HepG2 (cell line): Measurements from ENCODE around the gene PFN1. TPM values are rescaled to one million over a fixed set of nuclear protein-coding genes. Genes with fewer than 3 reads are reported as not detected.

ENCODE experiments used
- GZF1 ChIP-seq: sonication (generic); formaldehyde crosslinking; IDR thresholded peaks from 2 replicates; pipeline ENCODE4 v1.5.1; 2020; ENCODE audit warnings: mild to moderate bottlenecking, missing genetic modification reagents
- HMG20A ChIP-seq: IDR thresholded peaks from 2 replicates; pipeline ENCODE4 v1.6.1; 2016; ENCODE audit warnings: borderline replicate concordance
- KLF15 ChIP-seq: sonication (generic); formaldehyde crosslinking; IDR thresholded peaks from 2 replicates; pipeline ENCODE4 v1.8.1; 2023; ENCODE audit warnings: borderline replicate concordance, mild to moderate bottlenecking, inconsistent platforms, missing genetic modification reagents, mixed read lengths
- MLXIP ChIP-seq: sonication (generic); formaldehyde crosslinking; IDR thresholded peaks from 2 replicates; pipeline ENCODE4 v1.9.0; 2021; ENCODE audit warnings: missing genetic modification reagents, borderline replicate concordance
- NONO ChIP-seq, 2 experiments: fragments of 450-650 bp in 1 of 2; sonication (generic) in 1 of 2; formaldehyde crosslinking in 1 of 2; IDR thresholded peaks in 1 of 2; conservative IDR thresholded peaks in 1 of 2; 2 replicates each; pipeline versions ENCODE4 v1.6.1 to v1.8.0; 2017 to 2022; ENCODE audit warnings: mild to moderate bottlenecking in 1 of 2, missing genetic modification reagents in 1 of 2, moderate library complexity in 1 of 2
- SOX6 ChIP-seq, 2 experiments: fragments of 450-650 bp in 1 of 2; sonication (generic) in 1 of 2; formaldehyde crosslinking in 1 of 2; IDR thresholded peaks; 2 replicates each; pipeline versions ENCODE4 v1.4.0 to v1.6.1; 2017 to 2020; ENCODE audit warnings: antibody characterized with exemption in 1 of 2, mild to moderate bottlenecking in 1 of 2, missing genetic modification reagents in 1 of 2
- TBX3 ChIP-seq: fragments of 450-650 bp; IDR thresholded peaks from 2 replicates; pipeline ENCODE4 v1.6.1; 2017; ENCODE audit warnings: antibody characterized with exemption, mild to moderate bottlenecking, inconsistent platforms, borderline replicate concordance
- ZBTB14 ChIP-seq: sonication (generic); formaldehyde crosslinking; IDR thresholded peaks from 2 replicates; pipeline ENCODE4 v1.4.0; 2020; ENCODE audit warnings: missing genetic modification reagents
- ZBTB38 ChIP-seq: sonication (generic); formaldehyde crosslinking; IDR thresholded peaks from 2 replicates; pipeline ENCODE4 v1.5.1; 2020; ENCODE audit warnings: mild to moderate bottlenecking, missing genetic modification reagents
- ZNF296 ChIP-seq: sonication (generic); formaldehyde crosslinking; conservative IDR thresholded peaks from 2 replicates; pipeline ENCODE4 v1.5.0; 2020; ENCODE audit warnings: mild to moderate bottlenecking, missing genetic modification reagents
- ZNF451 ChIP-seq: sonication (generic); formaldehyde crosslinking; IDR thresholded peaks from 2 replicates; pipeline ENCODE4 v1.5.0; 2020; ENCODE audit warnings: mild to moderate bottlenecking, missing genetic modification reagents
- ZNF546 ChIP-seq: sonication (generic); formaldehyde crosslinking; conservative IDR thresholded peaks from 2 replicates; pipeline ENCODE4 v1.8.1; 2023; ENCODE audit warnings: mild to moderate bottlenecking, missing genetic modification reagents
- ZNF766 ChIP-seq: sonication (generic); formaldehyde crosslinking; IDR thresholded peaks from 2 replicates; pipeline ENCODE4 v1.5.0; 2020; ENCODE audit warnings: missing genetic modification reagents, borderline replicate concordance
- ZNF781 ChIP-seq: sonication (generic); formaldehyde crosslinking; IDR thresholded peaks from 2 replicates; pipeline ENCODE4 v1.5.1; 2020; ENCODE audit warnings: borderline replicate concordance, mild to moderate bottlenecking, missing genetic modification reagents; ENCODE audit errors: not compliant biosample characterization
- polyA plus RNA-seq, 8 experiments: library from polyadenylated mRNA; depleted of rRNA in 3 of 8; stranded (reverse) in 7 of 8; unstranded in 1 of 8; fragments of >200 nt; fragmentation: Illumina TruSeq in 4 of 8; extraction: Trizol in 4 of 8; gene quantifications; 2 replicates each; pipeline versions ENCODE4 v1.2.1 to v1.2.3, GENCODE V29; 2011 to 2016; ENCODE audit warnings: low read depth in 4 of 8, missing spikeins in 1 of 8, mixed read lengths in 1 of 8; ENCODE audit not compliant: insufficient read depth in 1 of 8
- total RNA-seq, 5 experiments: library from RNA; depleted of rRNA; stranded (reverse); fragments of >200 nt; fragmentation: Illumina TruSeq; extraction: Trizol; gene quantifications; 2 replicates each; pipeline ENCODE4 v1.2.3, GENCODE V29; 2016; ENCODE audit warnings: low read depth in 1 of 5
- TF ChIP-seq, protein P1 (sequence below): sonication (generic); formaldehyde crosslinking; IDR thresholded peaks from 2 replicates; pipeline ENCODE4 v1.8.1; 2023; ENCODE audit warnings: mild to moderate bottlenecking, inconsistent platforms, moderate library complexity, missing genetic modification reagents, borderline replicate concordance
- TF ChIP-seq, protein P2 (sequence below): sonication (generic); formaldehyde crosslinking; IDR thresholded peaks from 2 replicates; pipeline ENCODE4 v1.5.0; 2020; ENCODE audit warnings: missing genetic modification reagents
- TF ChIP-seq, protein P3 (sequence below): sonication (generic); formaldehyde crosslinking; IDR thresholded peaks from 2 replicates; pipeline ENCODE4 v1.4.0; 2020; ENCODE audit warnings: missing genetic modification reagents

PFN1 gene
- total and polyA plus RNA-seq, 2 of the 13 experiments (the other 11 are each of a cell fraction or from before 2014, with no cell fraction given) = 494 to 613 TPM

GRCh38 chr17:4934173-4934979 lies 14.0 kb downstream of the PFN1 start (continued):
- TF ChIP-seq, protein P1, sequence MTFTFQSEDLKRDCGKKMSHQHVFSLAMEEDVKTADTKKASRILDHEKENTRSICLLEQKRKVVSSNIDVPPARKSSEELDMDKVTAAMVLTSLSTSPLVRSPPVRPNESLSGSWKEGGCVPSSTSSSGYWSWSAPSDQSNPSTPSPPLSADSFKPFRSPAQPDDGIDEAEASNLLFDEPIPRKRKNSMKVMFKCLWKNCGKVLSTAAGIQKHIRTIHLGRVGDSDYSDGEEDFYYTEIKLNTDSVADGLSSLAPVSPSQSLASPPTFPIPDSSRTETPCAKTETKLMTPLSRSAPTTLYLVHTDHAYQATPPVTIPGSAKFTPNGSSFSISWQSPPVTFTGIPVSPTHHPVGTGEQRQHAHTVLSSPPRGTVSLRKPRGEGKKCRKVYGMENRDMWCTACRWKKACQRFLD (CRISPR knock-in tag) = no peak
- TF ChIP-seq GZF1 (CRISPR knock-in tag) (no peak), NONO (IDR thresholded peaks at IDR 0.05) (no peak), NONO (CRISPR knock-in tag; conservative IDR thresholded peaks at IDR 0.05) (peak; percentile 36; the same call in 1 of the 2 replicates), ZNF766 (no peak), ZNF451 (CRISPR knock-in tag) (0 out of 2 replicates have a peak, but pooled peaks have one; percentile 54), KLF15 (CRISPR knock-in tag) (no peak), SOX6 (IDR thresholded peaks at IDR 0.05) (no peak), SOX6 (CRISPR knock-in tag; IDR thresholded peaks at IDR 0.05) (no peak), ZNF546 (CRISPR knock-in tag) (no peak), HMG20A (CRISPR knock-in tag) (no peak), MLXIP (CRISPR knock-in tag) (no peak), TBX3 (no peak), ZNF781 (peak; percentile 55), ZNF296 (CRISPR knock-in tag) (no peak), ZBTB38 (CRISPR knock-in tag) (peak; percentile 89), ZBTB14 (CRISPR knock-in tag) (0 out of 2 replicates have a peak, but pooled peaks have one; percentile 39)
- TF ChIP-seq, protein P2, sequence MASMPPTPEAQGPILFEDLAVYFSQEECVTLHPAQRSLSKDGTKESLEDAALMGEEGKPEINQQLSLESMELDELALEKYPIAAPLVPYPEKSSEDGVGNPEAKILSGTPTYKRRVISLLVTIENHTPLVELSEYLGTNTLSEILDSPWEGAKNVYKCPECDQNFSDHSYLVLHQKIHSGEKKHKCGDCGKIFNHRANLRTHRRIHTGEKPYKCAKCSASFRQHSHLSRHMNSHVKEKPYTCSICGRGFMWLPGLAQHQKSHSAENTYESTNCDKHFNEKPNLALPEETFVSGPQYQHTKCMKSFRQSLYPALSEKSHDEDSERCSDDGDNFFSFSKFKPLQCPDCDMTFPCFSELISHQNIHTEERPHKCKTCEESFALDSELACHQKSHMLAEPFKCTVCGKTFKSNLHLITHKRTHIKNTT = no peak
- TF ChIP-seq, protein P3, sequence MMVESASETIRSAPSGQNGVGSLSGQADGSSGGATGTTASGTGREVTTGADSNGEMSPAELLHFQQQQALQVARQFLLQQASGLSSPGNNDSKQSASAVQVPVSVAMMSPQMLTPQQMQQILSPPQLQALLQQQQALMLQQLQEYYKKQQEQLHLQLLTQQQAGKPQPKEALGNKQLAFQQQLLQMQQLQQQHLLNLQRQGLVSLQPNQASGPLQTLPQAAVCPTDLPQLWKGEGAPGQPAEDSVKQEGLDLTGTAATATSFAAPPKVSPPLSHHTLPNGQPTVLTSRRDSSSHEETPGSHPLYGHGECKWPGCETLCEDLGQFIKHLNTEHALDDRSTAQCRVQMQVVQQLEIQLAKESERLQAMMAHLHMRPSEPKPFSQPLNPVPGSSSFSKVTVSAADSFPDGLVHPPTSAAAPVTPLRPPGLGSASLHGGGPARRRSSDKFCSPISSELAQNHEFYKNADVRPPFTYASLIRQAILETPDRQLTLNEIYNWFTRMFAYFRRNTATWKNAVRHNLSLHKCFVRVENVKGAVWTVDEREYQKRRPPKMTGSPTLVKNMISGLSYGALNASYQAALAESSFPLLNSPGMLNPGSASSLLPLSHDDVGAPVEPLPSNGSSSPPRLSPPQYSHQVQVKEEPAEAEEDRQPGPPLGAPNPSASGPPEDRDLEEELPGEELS (CRISPR knock-in tag) = 0 out of 2 replicates have a peak, but pooled peaks have one; percentile 15
